ENCODE measurements around the gene KLHL1. TPM values are rescaled to one million over a fixed set of nuclear protein-coding genes. Genes with fewer than 3 reads are reported as not detected.

KLHL1 gene
- total and polyA plus RNA-seq, 2 of the 13 experiments (the other 11 are each of a cell fraction or from before 2014, with no cell fraction given), result 0.01 TPM; not detected in 1

DNA sequence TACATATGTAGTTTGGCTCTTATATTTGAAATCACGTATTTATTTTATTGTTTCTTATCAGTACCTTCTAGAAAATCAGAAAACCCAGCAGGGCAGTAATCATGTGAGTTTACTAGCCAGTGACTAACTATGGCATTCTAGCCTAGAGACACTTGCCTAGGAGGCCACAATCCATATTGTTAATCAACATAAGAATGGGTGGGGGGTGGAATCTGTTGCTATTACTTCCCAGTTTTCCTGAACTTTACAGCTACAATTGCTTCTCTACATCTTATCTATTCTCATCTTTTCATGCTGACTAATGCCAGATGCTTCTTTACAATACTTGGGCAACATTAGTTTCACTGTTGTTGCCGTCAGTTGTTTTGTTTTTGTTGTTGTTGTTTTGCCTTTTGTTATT, 19.3 kb downstream of the KLHL1 start:
- H3K79me2 ChIP-seq (ENCODE audit: insufficient read depth, low read length), result no peaks in the 10 kb centered on the region
- H3K36me3 ChIP-seq (replicated peaks in 1 of 2; ENCODE audit: control insufficient read depth in 1 of 2, insufficient read depth in 2 of 2, low read length in 2 of 2), result no peaks in the 10 kb centered on the region
- BruUV-seq (replicated peaks), result no TSS peak
- intact Hi-C loops (cut with micrococcal nuclease; ENCODE audit: unreplicated experiment), result loop anchor here (5.0 kb wide), 1 partner anchor 768 kb away; no protein-coding TSS in a partner anchor
- ChIA-PET CTCF (ENCODE audit: low intra/inter-chr PET ratio, low total read pairs) (no interaction called here), POLR2A (no interaction called here)
- H3K4me2 ChIP-seq (ENCODE audit: low read depth, low read length), result no peak overlapping the region
- no peaks in the 10 kb centered on the region for H3K4me1 ChIP-seq (ENCODE audit: insufficient read depth, low read length)
- ATAC-seq (no peak), DNase-seq (ENCODE audit: low spot score) (no peak), FAIRE-seq (no peak)
- no peak overlapping the region for H2AFZ ChIP-seq (ENCODE audit: low read length)
- no peaks in the 10 kb centered on the region for H3K27me3 ChIP-seq (ENCODE audit: control insufficient read depth in 1 of 2, insufficient read depth in 2 of 2, low read length in 2 of 2)
- no peaks in the 10 kb centered on the region for H3K9me3 ChIP-seq (ENCODE audit: low read length)
- 0% methylated on average over 2 of the region's 2 CpGs for WGBS (ENCODE audit: low lambda C conversion rate)
- H3K9ac ChIP-seq (ENCODE audit: insufficient read depth, low read depth, low read length), result no peak overlapping the region
- TF ChIP-seq ZNF879 (CRISPR knock-in tag; IDR thresholded peaks at IDR 0.05) (no peak), NONO (IDR thresholded peaks at IDR 0.05) (no peak), NONO (CRISPR knock-in tag; conservative IDR thresholded peaks at IDR 0.05) (no peak), ZNF367 (CRISPR knock-in tag; IDR thresholded peaks at IDR 0.05; ENCODE audit: borderline replicate concordance) (no peak), TCF12 (IDR thresholded peaks at IDR 0.05) (no peak), TCF12 (CRISPR knock-in tag; IDR thresholded peaks at IDR 0.05) (no peak), MTF2 (CRISPR knock-in tag; IDR thresholded peaks at IDR 0.05; ENCODE audit: borderline replicate concordance) (no peak), ZNF605 (CRISPR knock-in tag; IDR thresholded peaks at IDR 0.05) (no peak), SCMH1 (CRISPR knock-in tag; IDR thresholded peaks at IDR 0.05; ENCODE audit: borderline replicate concordance) (no peak), NR2C2 (CRISPR knock-in tag; IDR thresholded peaks at IDR 0.05; ENCODE audit: borderline replicate concordance) (no peak), NFRKB (IDR thresholded peaks at IDR 0.05) (no peak), ZNF674 (CRISPR knock-in tag; IDR thresholded peaks at IDR 0.05; ENCODE audit: low read depth) (no peak), TMF1 (CRISPR knock-in tag; IDR thresholded peaks at IDR 0.05; ENCODE audit: low read depth) (no peak), EEA1 (CRISPR knock-in tag; IDR thresholded peaks at IDR 0.05; ENCODE audit: borderline replicate concordance) (no peak), MXI1 (IDR thresholded peaks at IDR 0.05; ENCODE audit: borderline replicate concordance, low read depth, low read length) (no peak), ISL2 (CRISPR knock-in tag; IDR thresholded peaks at IDR 0.05) (no peak), SALL2 (CRISPR knock-in tag; IDR thresholded peaks at IDR 0.05) (no peak), HES4 (CRISPR knock-in tag; IDR thresholded peaks at IDR 0.05; ENCODE audit: borderline replicate concordance) (no peak), SMYD3 (CRISPR knock-in tag; IDR thresholded peaks at IDR 0.05) (no peak), KLF11 (CRISPR knock-in tag; IDR thresholded peaks at IDR 0.05) (no peak)
- TF ChIP-seq, protein P1, sequence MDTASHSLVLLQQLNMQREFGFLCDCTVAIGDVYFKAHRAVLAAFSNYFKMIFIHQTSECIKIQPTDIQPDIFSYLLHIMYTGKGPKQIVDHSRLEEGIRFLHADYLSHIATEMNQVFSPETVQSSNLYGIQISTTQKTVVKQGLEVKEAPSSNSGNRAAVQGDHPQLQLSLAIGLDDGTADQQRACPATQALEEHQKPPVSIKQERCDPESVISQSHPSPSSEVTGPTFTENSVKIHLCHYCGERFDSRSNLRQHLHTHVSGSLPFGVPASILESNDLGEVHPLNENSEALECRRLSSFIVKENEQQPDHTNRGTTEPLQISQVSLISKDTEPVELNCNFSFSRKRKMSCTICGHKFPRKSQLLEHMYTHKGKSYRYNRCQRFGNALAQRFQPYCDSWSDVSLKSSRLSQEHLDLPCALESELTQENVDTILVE (CRISPR knock-in tag; IDR thresholded peaks at IDR 0.05), result no peak
- no peaks in the 10 kb centered on the region for H4K20me1 ChIP-seq (ENCODE audit: insufficient read depth, low read length)
- in situ Hi-C loops (cut with HindIII; ENCODE audit: extremely low pct_ligation_motif_present, low pct_unique_long_range_greater_than_20kb), result loop anchor here (25.0 kb wide), 1 partner anchor 473 kb away; no protein-coding TSS in a partner anchor
- no peak overlapping the region for H3K27ac ChIP-seq (ENCODE audit: extremely low read length, insufficient read depth, low read length)
- H3K4me3 ChIP-seq (replicated peaks in 1 of 3; ENCODE audit: insufficient read depth in 1 of 3, low read depth in 2 of 3, low read length in 3 of 3), result no peak overlapping the region
